Left lung (tissue), 10 donors: ENCODE results near the gene ADM5. TPM values are rescaled to one million over a fixed set of nuclear protein-coding genes. Genes with fewer than 3 reads are reported as not detected.
"Not testable (repeated sequence)": the region's sequence is repeated elsewhere in the genome, so short reads cannot be mapped to it uniquely, and the experiment has no call there.

Experiments
- ATAC-seq: fragments of 200-7000 bp; cut with Tn5 transposase; one replicate; pipeline ENCODE4 v1.9.1; 2020; ENCODE audit warnings: moderate library complexity
- DNase-seq, 4 donors: peaks; one replicate each; pipeline ENCODE4 v3.0.0-alpha.2; 2013 to 2020
- H3K27ac ChIP-seq, 2 donors: fragments of 200-600 bp; sonication (generic) in 1 of 2; one replicate each; pipeline versions ENCODE4 v1.5.0 to v1.8.0; 2020 to 2021
- H3K27me3 ChIP-seq, 2 donors: fragments of 200-600 bp; sonication (generic) in 1 of 2; one replicate each; pipeline versions ENCODE4 v1.5.0 to v1.8.0; 2020 to 2021
- H3K36me3 ChIP-seq, 2 donors: fragments of 200-600 bp; sonication (generic) in 1 of 2; one replicate each; pipeline versions ENCODE4 v1.5.0 to v1.8.0; 2020 to 2021
- H3K4me1 ChIP-seq, 2 donors: fragments of 200-600 bp; one replicate each; pipeline ENCODE4 v1.8.0; 2021
- H3K4me3 ChIP-seq, 2 donors: fragments of 200-600 bp; sonication (generic) in 1 of 2; one replicate each; pipeline versions ENCODE4 v1.5.0 to v1.8.0; 2020 to 2021; ENCODE audit warnings: mild to moderate bottlenecking in 1 of 2
- H3K9me3 ChIP-seq, 2 donors: fragments of 200-600 bp; sonication (generic) in 1 of 2; one replicate each; pipeline versions ENCODE4 v1.5.0 to v1.8.0; 2020 to 2021
- CTCF ChIP-seq, 2 donors: fragments of 200-600 bp; sonication (generic) in 1 of 2; IDR thresholded peaks; one replicate each; pipeline versions ENCODE4 v1.5.0 to v1.8.0; 2021; ENCODE audit warnings: antibody characterized with exemption in 2 of 2
- intact Hi-C, 2 donors: fragments of 100-400 bp; cut with DNase I; formaldehyde crosslinking; loops; one replicate each; pipeline versions ENCODE4 v1.11.2 to v1.14.2; 2022
- polyA plus RNA-seq, 6 donors: library from polyadenylated mRNA; unstranded; fragments of 120-200 nt; gene quantifications; one replicate each; pipeline ENCODE4 v1.2.1, GENCODE V29; 2013; ENCODE audit not compliant: insufficient read length in 6 of 6
- total RNA-seq, 2 donors: library from RNA; stranded (reverse); fragmentation: NEBNext Ultra II Directional; extraction: Animal tissue kit (Norgen Biotek cat#: 25700); gene quantifications; one replicate each; pipeline ENCODE4 v1.2.1, GENCODE V29; 2021
- donor health status: DM: no; HTN: yes; CAD: no.
- donor health status: DM: no; HTN: no; CAD: no.

The ADM5 gene
- total and polyA plus RNA-seq, 8 donors, result 0.93 to 2.6 (median 1.9) TPM

GRCh38 chr19:49713236-49713845 lies 23.9 kb downstream of the ADM5 start:
- Histone ChIP-seq H3K9me3 (no peaks in the 10 kb centered on the region), H3K4me1 (peaks cover 0 to 9% of the 10 kb centered on the region in 2 donors), H3K36me3 (no peaks in the 10 kb centered on the region), H3K4me3 (no peak overlapping the region), H3K27ac (no peak overlapping the region), H3K27me3 (no peaks in the 10 kb centered on the region)
- intact Hi-C loops, result no loop called here
- TF ChIP-seq CTCF (IDR thresholded peaks at IDR 0.05), result no peak
- DNase-seq (no peak), ATAC-seq (no peak)

- no peak for DNase-seq
- intact Hi-C loops, result no loop called here
- Histone ChIP-seq H3K36me3 (no peaks in the 10 kb centered on the region), H3K9me3 (no peaks in the 10 kb centered on the region), H3K27ac (no peak overlapping the region), H3K4me3 (no peak overlapping the region), H3K27me3 (no peaks in the 10 kb centered on the region), H3K4me1 (peaks cover 0 to 9% of the 10 kb centered on the region in 2 donors)
- no peak for TF ChIP-seq CTCF (IDR thresholded peaks at IDR 0.05)
- ATAC-seq, result no peak
These were observed 26.8 kb downstream of the ADM5 start for GRCh38 chr19:49716154-49716553.

- no peak overlapping the region for H3K27ac ChIP-seq
- H3K27me3 ChIP-seq, result no peaks in the 10 kb centered on the region
- H3K36me3 ChIP-seq, result no peaks in the 10 kb centered on the region
- peak in 2 of 4 donors; percentile 36 to 72 for DNase-seq
- no peak overlapping the region for H3K4me3 ChIP-seq
- peaks cover 0 to 9% of the 10 kb centered on the region in 2 donors for H3K4me1 ChIP-seq
- ATAC-seq, result no peak
- TF ChIP-seq CTCF (IDR thresholded peaks at IDR 0.05), result no peak
- intact Hi-C loops, result no loop called here
- H3K9me3 ChIP-seq, result no peaks in the 10 kb centered on the region
These were observed 29.1 kb downstream of the ADM5 start for GRCh38 chr19:49718511-49718910.

GRCh38 chr19:49718991-49719390 lies 29.6 kb downstream of the ADM5 start:
- Histone ChIP-seq H3K27ac (no peak overlapping the region), H3K9me3 (no peaks in the 10 kb centered on the region), H3K4me1 (peaks cover 0 to 9% of the 10 kb centered on the region in 2 donors), H3K4me3 (no peak overlapping the region), H3K27me3 (no peaks in the 10 kb centered on the region), H3K36me3 (no peaks in the 10 kb centered on the region)
- DNase-seq (no peak), ATAC-seq (no peak)
- intact Hi-C loops, result no loop called here
- no peak for TF ChIP-seq CTCF (IDR thresholded peaks at IDR 0.05)

- H3K4me3 ChIP-seq, H3K9me3 ChIP-seq, H3K27me3 ChIP-seq, H3K36me3 ChIP-seq, ATAC-seq, DNase-seq, H3K27ac ChIP-seq, intact Hi-C loops, H3K4me1 ChIP-seq: not testable (repeated sequence)
These were observed 30.0 kb downstream of the ADM5 start for GRCh38 chr19:49719420-49719819.
